Astrocyte of the cerebellum (primary cell): ENCODE measurements around the gene PPP1R3E.

Experiments used
- DNase-seq: peaks from one replicate; pipeline ENCODE4 v3.0.0-alpha.2; 2011; ENCODE audit warnings: low read depth
- H3K4me3 ChIP-seq: 2 replicates; pipeline ENCODE4 v1.5.1; 2011; ENCODE audit warnings: mild to moderate bottlenecking, low read depth, low read length, moderate library complexity
- CTCF ChIP-seq: IDR thresholded peaks from 2 replicates; pipeline ENCODE4 v1.5.1; 2012; ENCODE audit warnings: low read length, low read depth, moderate library complexity, mild to moderate bottlenecking; ENCODE audit errors: missing control alignments
- in situ Hi-C: cut with HindIII; loops from 2 replicates; pipeline ENCODE4 v1.10.0; 2017; ENCODE audit warnings: low sequenced_read_pairs

The PPP1R3E gene

DNA sequence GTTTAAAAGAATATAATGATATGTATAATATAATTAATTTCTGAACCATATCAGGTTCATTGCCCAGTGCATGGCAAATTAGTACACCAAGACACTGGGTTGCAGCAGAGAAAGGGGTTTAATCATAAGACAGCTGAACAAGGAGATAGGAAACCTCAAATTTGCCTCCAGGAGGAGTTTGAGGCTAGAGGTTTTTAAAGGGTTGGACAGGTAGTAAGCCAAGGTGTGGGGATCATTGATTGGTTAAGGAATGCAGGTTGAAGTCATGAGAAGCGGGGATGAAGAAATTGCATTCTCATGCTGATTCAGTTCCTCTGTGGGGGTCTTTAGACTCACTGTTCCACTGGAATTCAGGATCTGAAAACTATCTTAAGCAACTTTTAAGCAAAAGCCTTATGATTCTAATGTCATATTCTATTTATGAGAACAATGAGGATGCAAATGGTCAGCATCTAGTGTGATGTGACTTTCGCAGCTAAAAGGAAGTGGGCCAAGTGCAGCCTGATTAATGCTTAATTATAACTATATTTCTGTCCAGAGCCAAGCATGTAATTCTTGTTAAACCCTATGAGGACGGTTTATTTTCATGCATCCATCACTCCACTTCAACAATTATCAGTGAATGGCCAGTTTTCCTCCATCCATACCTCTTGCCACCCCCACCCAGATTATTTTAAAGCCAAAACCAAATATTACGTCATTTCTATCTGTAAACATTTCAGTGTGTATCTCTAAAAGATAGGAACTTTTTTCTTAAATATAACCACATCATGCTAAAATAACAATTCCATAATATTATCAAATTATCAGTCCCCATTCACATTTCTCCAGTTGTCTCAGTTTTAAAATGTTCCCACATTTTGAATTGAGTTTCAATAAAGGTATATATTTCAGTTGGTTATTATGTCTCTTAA lies 50.0 kb downstream of the PPP1R3E start:
- no peak for DNase-seq
- in situ Hi-C loops, result no loop called here
- H3K4me3 ChIP-seq, result no peak overlapping the region
- no peak for TF ChIP-seq CTCF

- DNase-seq, result no peak
- in situ Hi-C loops, result no loop called here
- TF ChIP-seq CTCF, result no peak
- no peak overlapping the region for H3K4me3 ChIP-seq
Observed at GRCh38 chr14:23252006-23252405, 50.7 kb downstream of the PPP1R3E start.

- no peak for DNase-seq
- no peak overlapping the region for H3K4me3 ChIP-seq
- in situ Hi-C loops, result no loop called here
- TF ChIP-seq CTCF, result no peak
Observed at GRCh38 chr14:23249824-23250223, 52.8 kb downstream of the PPP1R3E start.

- DNase-seq, result no peak
- TF ChIP-seq CTCF, result no peak
- no peak overlapping the region for H3K4me3 ChIP-seq
- in situ Hi-C loops, result no loop called here
Observed at GRCh38 chr14:23248601-23249000, 54.1 kb downstream of the PPP1R3E start.
